ENCODE data around the gene PLA2G15. TPM values are rescaled to one million over a fixed set of nuclear protein-coding genes. Genes with fewer than 3 reads are reported as not detected.

The PLA2G15 gene
- total RNA-seq, 1 donor from 2014 or later: 21.9 TPM

- H3K9me3 ChIP-seq: no peaks in the 10 kb centered on the region
- TF ChIP-seq CTCF (IDR thresholded peaks at IDR 0.05): no peak
- H3K4me3 ChIP-seq: no peak overlapping the region
- H3K27ac ChIP-seq: peak overlapping the region; percentile 1 to 9
- intact Hi-C loops (cut with DNase I): no loop called here
- peaks cover 16 to 27% of the 10 kb centered on the region in 2 donors for H3K4me1 ChIP-seq
- H3K27me3 ChIP-seq: no peaks in the 10 kb centered on the region
- H3K36me3 ChIP-seq: peaks cover 17 to 28% of the 10 kb centered on the region in 2 donors
- no peak for DNase-seq (ENCODE audit: low spot score in 2 of 2)
These were observed 38.8 kb downstream of the PLA2G15 start for GRCh38 chr16:68283801-68284598.

GRCh38 chr16:68284847-68285246, 39.7 kb downstream of the PLA2G15 start:
- TF ChIP-seq CTCF (IDR thresholded peaks at IDR 0.05): no peak
- intact Hi-C loops (cut with DNase I): no loop called here
- H3K36me3 ChIP-seq: peaks cover 17 to 23% of the 10 kb centered on the region in 2 donors
- peaks cover 19 to 33% of the 10 kb centered on the region in 2 donors for H3K4me1 ChIP-seq
- no peaks in the 10 kb centered on the region for H3K27me3 ChIP-seq
- no peaks in the 10 kb centered on the region for H3K9me3 ChIP-seq
- no peak overlapping the region for H3K4me3 ChIP-seq
- no peak for DNase-seq (ENCODE audit: low spot score in 2 of 2)
- peak overlapping the region; percentile 41 to 47 for H3K27ac ChIP-seq

GRCh38 chr16:68285683-68286082, 40.5 kb downstream of the PLA2G15 start:
- Histone ChIP-seq H3K4me3 (no peak overlapping the region), H3K27me3 (no peaks in the 10 kb centered on the region), H3K9me3 (no peaks in the 10 kb centered on the region), H3K36me3 (peaks cover 20 to 24% of the 10 kb centered on the region in 2 donors), H3K27ac (peak overlapping the region; percentile 41 to 47), H3K4me1 (peaks cover 20 to 39% of the 10 kb centered on the region in 2 donors)
- DNase-seq (ENCODE audit: low spot score in 2 of 2): no peak
- TF ChIP-seq CTCF (IDR thresholded peaks at IDR 0.05): no peak
- intact Hi-C loops (cut with DNase I): no loop called here

- Histone ChIP-seq H3K27me3 (no peaks in the 10 kb centered on the region), H3K36me3 (peaks cover 27 to 28% of the 10 kb centered on the region in 2 donors), H3K4me3 (no peak overlapping the region), H3K4me1 (peaks cover 21 to 39% of the 10 kb centered on the region in 2 donors), H3K9me3 (no peaks in the 10 kb centered on the region), H3K27ac (peak overlapping the region; percentile 47 to 85)
- no peak for TF ChIP-seq CTCF (IDR thresholded peaks at IDR 0.05)
- no peak for DNase-seq (ENCODE audit: low spot score in 2 of 2)
- intact Hi-C loops (cut with DNase I): no loop called here
These were observed 41.2 kb downstream of the PLA2G15 start for GRCh38 chr16:68286153-68287074.

- Histone ChIP-seq H3K4me3 (no peak overlapping the region), H3K4me1 (peaks cover 21 to 39% of the 10 kb centered on the region in 2 donors), H3K36me3 (peaks cover 32 to 37% of the 10 kb centered on the region in 2 donors), H3K9me3 (no peaks in the 10 kb centered on the region), H3K27ac (peak overlapping the region; percentile 47 to 85), H3K27me3 (no peaks in the 10 kb centered on the region)
- TF ChIP-seq CTCF (IDR thresholded peaks at IDR 0.05): peak in 1 of 3 experiments; percentile 49
- intact Hi-C loops (cut with DNase I): loop anchor here (1.0 kb wide), 1 partner anchor 22 kb away; no protein-coding TSS in a partner anchor
- peak; percentile 65 to 92 for DNase-seq (ENCODE audit: low spot score in 2 of 2)
These were observed 42.4 kb downstream of the PLA2G15 start for GRCh38 chr16:68287276-68288251.

Data from ascending aorta (tissue), 2 donors.